ENCODE data around the gene EYA2.

DNA sequence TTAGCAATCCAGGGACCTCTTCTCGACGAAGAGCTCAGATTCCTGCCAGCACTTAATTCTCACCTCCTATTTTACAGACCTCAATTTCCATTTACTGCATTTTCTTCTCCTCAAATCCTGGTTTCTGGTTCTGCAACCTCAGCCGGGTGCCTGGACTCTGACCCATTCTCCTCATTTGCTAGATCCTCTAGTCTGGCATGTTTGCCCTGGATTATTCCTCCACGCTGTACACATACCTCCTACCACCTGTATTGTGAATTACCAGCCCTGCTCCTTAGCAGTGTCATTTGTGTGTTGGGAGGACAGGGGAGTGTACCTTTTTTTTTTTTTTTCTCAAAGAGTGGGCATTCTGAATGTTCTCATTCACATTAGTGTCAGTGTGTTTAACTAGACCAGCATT is 257.4 kb downstream of the EYA2 start:
- TF ChIP-seq EZH2phosphoT487 (IDR thresholded peaks at IDR 0.05; ENCODE audit: borderline replicate concordance): no peak
- TF ChIP-seq, protein P1, sequence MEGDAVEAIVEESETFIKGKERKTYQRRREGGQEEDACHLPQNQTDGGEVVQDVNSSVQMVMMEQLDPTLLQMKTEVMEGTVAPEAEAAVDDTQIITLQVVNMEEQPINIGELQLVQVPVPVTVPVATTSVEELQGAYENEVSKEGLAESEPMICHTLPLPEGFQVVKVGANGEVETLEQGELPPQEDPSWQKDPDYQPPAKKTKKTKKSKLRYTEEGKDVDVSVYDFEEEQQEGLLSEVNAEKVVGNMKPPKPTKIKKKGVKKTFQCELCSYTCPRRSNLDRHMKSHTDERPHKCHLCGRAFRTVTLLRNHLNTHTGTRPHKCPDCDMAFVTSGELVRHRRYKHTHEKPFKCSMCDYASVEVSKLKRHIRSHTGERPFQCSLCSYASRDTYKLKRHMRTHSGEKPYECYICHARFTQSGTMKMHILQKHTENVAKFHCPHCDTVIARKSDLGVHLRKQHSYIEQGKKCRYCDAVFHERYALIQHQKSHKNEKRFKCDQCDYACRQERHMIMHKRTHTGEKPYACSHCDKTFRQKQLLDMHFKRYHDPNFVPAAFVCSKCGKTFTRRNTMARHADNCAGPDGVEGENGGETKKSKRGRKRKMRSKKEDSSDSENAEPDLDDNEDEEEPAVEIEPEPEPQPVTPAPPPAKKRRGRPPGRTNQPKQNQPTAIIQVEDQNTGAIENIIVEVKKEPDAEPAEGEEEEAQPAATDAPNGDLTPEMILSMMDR (conservative IDR thresholded peaks at IDR 0.05; ENCODE audit: low read length): no peak

All from Loucy (cell line).